Measurements from ENCODE around the gene ATP5F1B. TPM values are rescaled to one million over a fixed set of nuclear protein-coding genes. Genes with fewer than 3 reads are reported as not detected.

Gene ATP5F1B
- polyA plus RNA-seq, 1 donor from 2014 or later, result 559 TPM

DNA sequence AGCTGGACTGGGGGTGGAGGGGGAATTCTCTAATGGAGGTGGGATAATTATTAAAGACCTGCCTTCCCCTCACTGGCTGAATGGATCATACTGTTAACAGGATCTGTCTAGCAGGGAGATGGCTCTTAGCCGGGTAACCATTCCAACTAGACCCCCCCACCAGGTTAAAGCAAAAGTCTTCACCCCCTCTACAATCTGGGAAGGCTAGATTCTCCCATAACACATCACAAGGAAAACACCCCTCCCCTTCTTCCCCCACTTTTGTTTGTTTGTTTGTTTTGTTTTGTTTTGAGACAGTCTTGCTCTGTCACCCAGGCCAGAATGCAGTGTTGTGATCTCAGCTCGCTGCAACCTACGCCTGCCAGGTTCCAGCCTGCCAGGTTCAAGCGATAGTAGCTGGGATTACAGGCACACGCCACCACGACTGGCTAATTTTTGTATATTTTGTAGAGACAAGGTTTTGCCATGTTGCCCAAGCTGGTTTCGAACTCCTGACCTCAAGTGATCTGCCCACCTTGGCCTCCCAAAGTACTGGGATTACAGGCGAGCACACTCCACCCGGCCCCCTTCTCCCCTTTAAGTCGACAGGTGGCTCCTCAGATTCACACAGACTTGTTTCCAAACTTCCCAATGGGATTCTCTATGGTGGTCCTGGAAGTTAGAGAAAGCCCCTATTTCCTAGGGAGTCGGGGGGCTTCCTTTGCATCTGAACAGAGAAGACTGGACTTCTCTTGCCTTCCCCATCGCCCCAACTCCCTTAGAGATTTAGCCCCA is 12.1 kb downstream of the ATP5F1B start:
- Histone ChIP-seq H3K79me2 (replicated peaks; ENCODE audit: insufficient read depth, low read length) (peaks cover 22% of the 10 kb centered on the region), H2AFZ (ENCODE audit: low read depth, low read length) (no peak overlapping the region)

DNA sequence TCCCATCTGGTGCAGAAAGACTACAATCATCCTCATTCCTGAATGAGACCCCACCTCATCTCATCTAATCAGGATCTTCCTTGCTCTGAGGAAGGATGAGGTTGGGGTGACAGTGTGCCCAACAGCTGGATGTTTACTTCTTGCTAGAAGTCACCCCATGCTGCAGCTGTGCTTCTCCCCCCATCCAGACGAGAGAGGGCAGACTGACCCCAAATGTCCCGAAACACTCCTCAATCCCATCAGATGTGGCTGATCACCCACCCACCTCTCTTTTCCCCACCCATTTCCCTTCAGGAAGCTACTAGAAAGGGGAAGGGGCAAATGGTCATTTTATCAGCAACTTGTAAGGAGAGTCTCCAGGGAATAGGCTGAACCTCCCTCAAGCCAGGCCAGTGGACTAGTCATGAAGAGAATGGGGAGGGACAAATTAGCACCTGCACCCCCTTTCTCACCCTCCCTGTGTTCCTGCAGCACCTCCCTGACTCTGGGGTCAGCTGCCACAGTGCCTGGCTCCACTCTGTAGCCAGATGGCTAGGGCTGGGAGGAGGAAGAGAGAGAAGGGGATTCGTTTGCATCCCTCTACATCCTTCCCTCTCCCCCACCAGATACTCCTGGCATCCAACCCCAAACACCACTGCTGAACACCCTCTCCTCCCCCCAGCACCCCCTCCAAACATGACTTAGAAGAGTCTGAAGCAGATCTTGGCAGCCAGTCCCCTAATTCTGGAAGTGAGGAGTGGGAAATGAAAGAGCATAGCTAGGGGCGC is 12.9 kb downstream of the ATP5F1B start:
- H3K9ac ChIP-seq (ENCODE audit: low read length), result no peak overlapping the region
- peak overlapping the region; percentile 17 for H3K4me3 ChIP-seq (ENCODE audit: low read length)
- no peaks in the 10 kb centered on the region for H4K20me1 ChIP-seq (ENCODE audit: insufficient read depth)
- H3K4me2 ChIP-seq (ENCODE audit: low read length), result no peak overlapping the region
- H2AFZ ChIP-seq (ENCODE audit: low read depth, low read length), result no peak overlapping the region
- H3K9me3 ChIP-seq (ENCODE audit: low read length), result no peaks in the 10 kb centered on the region
- no peaks in the 10 kb centered on the region for H3K9me2 ChIP-seq (ENCODE audit: insufficient read depth, low read length)
- H3K27ac ChIP-seq (ENCODE audit: low read length), result no peak overlapping the region
- H3F3A ChIP-seq (ENCODE audit: insufficient read depth, low read length, poor library complexity, severe bottlenecking), result peaks cover 10% of the 10 kb centered on the region
- H3K36me3 ChIP-seq (ENCODE audit: insufficient read depth, low read length), result no peaks in the 10 kb centered on the region
- H3K27me3 ChIP-seq (ENCODE audit: insufficient read depth, low read depth, low read length), result no peaks in the 10 kb centered on the region
- peaks cover 29% of the 10 kb centered on the region for H3K79me2 ChIP-seq (replicated peaks; ENCODE audit: insufficient read depth, low read length)
- TF ChIP-seq POLR2AphosphoS5 (IDR thresholded peaks at IDR 0.05) (no peak), MXI1 (conservative IDR thresholded peaks at IDR 0.05; ENCODE audit: poor library complexity, severe bottlenecking) (no peak), EZH2 (IDR thresholded peaks at IDR 0.05; ENCODE audit: borderline replicate concordance, insufficient read depth, low read length, poor library complexity, severe bottlenecking) (no peak), SMC3 (conservative IDR thresholded peaks at IDR 0.05; ENCODE audit: poor library complexity) (no peak), EP300 (conservative IDR thresholded peaks at IDR 0.05; ENCODE audit: poor library complexity, severe bottlenecking) (no peak), RAD21 (conservative IDR thresholded peaks at IDR 0.05) (no peak), TAF1 (IDR thresholded peaks at IDR 0.05; ENCODE audit: low read depth) (no peak)
- TF ChIP-seq, protein P1, sequence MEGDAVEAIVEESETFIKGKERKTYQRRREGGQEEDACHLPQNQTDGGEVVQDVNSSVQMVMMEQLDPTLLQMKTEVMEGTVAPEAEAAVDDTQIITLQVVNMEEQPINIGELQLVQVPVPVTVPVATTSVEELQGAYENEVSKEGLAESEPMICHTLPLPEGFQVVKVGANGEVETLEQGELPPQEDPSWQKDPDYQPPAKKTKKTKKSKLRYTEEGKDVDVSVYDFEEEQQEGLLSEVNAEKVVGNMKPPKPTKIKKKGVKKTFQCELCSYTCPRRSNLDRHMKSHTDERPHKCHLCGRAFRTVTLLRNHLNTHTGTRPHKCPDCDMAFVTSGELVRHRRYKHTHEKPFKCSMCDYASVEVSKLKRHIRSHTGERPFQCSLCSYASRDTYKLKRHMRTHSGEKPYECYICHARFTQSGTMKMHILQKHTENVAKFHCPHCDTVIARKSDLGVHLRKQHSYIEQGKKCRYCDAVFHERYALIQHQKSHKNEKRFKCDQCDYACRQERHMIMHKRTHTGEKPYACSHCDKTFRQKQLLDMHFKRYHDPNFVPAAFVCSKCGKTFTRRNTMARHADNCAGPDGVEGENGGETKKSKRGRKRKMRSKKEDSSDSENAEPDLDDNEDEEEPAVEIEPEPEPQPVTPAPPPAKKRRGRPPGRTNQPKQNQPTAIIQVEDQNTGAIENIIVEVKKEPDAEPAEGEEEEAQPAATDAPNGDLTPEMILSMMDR (IDR thresholded peaks at IDR 0.05; ENCODE audit: poor library complexity, severe bottlenecking), result no peak

More for the DNA sequence above, 12.1 kb downstream of the ATP5F1B start:
- no peaks in the 10 kb centered on the region for H4K20me1 ChIP-seq (ENCODE audit: insufficient read depth)
- no peaks in the 10 kb centered on the region for H3K9me2 ChIP-seq (ENCODE audit: insufficient read depth, low read length)
- no peak overlapping the region for H3K27ac ChIP-seq (ENCODE audit: low read length)
- H3F3A ChIP-seq (ENCODE audit: insufficient read depth, low read length, poor library complexity, severe bottlenecking), result peaks cover 11% of the 10 kb centered on the region
- H3K4me2 ChIP-seq (ENCODE audit: low read length), result peak overlapping the region; percentile 60
- no peaks in the 10 kb centered on the region for H3K36me3 ChIP-seq (ENCODE audit: insufficient read depth, low read length)
- H3K4me3 ChIP-seq (ENCODE audit: low read length), result peak overlapping the region; percentile 71
- H3K27me3 ChIP-seq (ENCODE audit: insufficient read depth, low read depth, low read length), result no peaks in the 10 kb centered on the region
- H3K9ac ChIP-seq (ENCODE audit: low read length), result peak overlapping the region; percentile 77
- no peak for TF ChIP-seq EP300 (conservative IDR thresholded peaks at IDR 0.05; ENCODE audit: poor library complexity, severe bottlenecking)
- TF ChIP-seq, protein P2, sequence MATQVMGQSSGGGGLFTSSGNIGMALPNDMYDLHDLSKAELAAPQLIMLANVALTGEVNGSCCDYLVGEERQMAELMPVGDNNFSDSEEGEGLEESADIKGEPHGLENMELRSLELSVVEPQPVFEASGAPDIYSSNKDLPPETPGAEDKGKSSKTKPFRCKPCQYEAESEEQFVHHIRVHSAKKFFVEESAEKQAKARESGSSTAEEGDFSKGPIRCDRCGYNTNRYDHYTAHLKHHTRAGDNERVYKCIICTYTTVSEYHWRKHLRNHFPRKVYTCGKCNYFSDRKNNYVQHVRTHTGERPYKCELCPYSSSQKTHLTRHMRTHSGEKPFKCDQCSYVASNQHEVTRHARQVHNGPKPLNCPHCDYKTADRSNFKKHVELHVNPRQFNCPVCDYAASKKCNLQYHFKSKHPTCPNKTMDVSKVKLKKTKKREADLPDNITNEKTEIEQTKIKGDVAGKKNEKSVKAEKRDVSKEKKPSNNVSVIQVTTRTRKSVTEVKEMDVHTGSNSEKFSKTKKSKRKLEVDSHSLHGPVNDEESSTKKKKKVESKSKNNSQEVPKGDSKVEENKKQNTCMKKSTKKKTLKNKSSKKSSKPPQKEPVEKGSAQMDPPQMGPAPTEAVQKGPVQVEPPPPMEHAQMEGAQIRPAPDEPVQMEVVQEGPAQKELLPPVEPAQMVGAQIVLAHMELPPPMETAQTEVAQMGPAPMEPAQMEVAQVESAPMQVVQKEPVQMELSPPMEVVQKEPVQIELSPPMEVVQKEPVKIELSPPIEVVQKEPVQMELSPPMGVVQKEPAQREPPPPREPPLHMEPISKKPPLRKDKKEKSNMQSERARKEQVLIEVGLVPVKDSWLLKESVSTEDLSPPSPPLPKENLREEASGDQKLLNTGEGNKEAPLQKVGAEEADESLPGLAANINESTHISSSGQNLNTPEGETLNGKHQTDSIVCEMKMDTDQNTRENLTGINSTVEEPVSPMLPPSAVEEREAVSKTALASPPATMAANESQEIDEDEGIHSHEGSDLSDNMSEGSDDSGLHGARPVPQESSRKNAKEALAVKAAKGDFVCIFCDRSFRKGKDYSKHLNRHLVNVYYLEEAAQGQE (IDR thresholded peaks at IDR 0.05; ENCODE audit: borderline replicate concordance), result no peak
- TF ChIP-seq, protein P1 (IDR thresholded peaks at IDR 0.05; ENCODE audit: poor library complexity, severe bottlenecking), result no peak
- no peak for TF ChIP-seq TAF1 (IDR thresholded peaks at IDR 0.05; ENCODE audit: low read depth)
- no peak for TF ChIP-seq SMC3 (conservative IDR thresholded peaks at IDR 0.05; ENCODE audit: poor library complexity)
- no peak for TF ChIP-seq POLR2AphosphoS5 (IDR thresholded peaks at IDR 0.05)
- no peak for TF ChIP-seq RAD21 (conservative IDR thresholded peaks at IDR 0.05)
- no peak for TF ChIP-seq EZH2 (IDR thresholded peaks at IDR 0.05; ENCODE audit: borderline replicate concordance, insufficient read depth, low read length, poor library complexity, severe bottlenecking)
- TF ChIP-seq MXI1 (conservative IDR thresholded peaks at IDR 0.05; ENCODE audit: poor library complexity, severe bottlenecking), result no peak
- no peaks in the 10 kb centered on the region for H3K9me3 ChIP-seq (ENCODE audit: low read length)
